Mononuclear cell (primary cell): ENCODE data around the gene NUDT3. TPM values are rescaled to one million over a fixed set of nuclear protein-coding genes. Genes with fewer than 3 reads are reported as not detected.
"Not testable (repeated sequence)": the region's sequence is repeated elsewhere in the genome, so short reads cannot be mapped to it uniquely, and the experiment has no call there.

Experiments
- H3K27me3 ChIP-seq: 2 replicates; pipeline ENCODE4 v1.6.0; 2011; ENCODE audit warnings: low read length, control low read depth; ENCODE audit not compliant: insufficient read depth
- H3K4me1 ChIP-seq: 2 replicates; pipeline ENCODE4 v1.5.1; 2011; ENCODE audit warnings: mild to moderate bottlenecking, low read length, control low read depth; ENCODE audit not compliant: insufficient read depth
- H3K4me3 ChIP-seq: 2 replicates; pipeline ENCODE4 v1.5.1; 2011; ENCODE audit warnings: mild to moderate bottlenecking, low read length, moderate library complexity
- H3K9me3 ChIP-seq: 2 replicates; pipeline ENCODE4 v1.5.1; 2011; ENCODE audit warnings: low read depth, mild to moderate bottlenecking, control low read depth, low read length
- total RNA-seq: library from RNA; depleted of rRNA; stranded (reverse); fragments of >200 nt; gene quantifications from one replicate; pipeline ENCODE4 v1.2.3, GENCODE V29; 2012

The NUDT3 gene
- total RNA-seq, 1 donor: 23.8 TPM

- H3K4me3 ChIP-seq, H3K27me3 ChIP-seq, H3K9me3 ChIP-seq: not testable (repeated sequence)
- peaks cover 32% of the 10 kb centered on the region for H3K4me1 ChIP-seq
Measured at GRCh38 chr6:34365781-34366638, 26.5 kb downstream of the NUDT3 start.

- H3K27me3 ChIP-seq, H3K4me3 ChIP-seq, H3K9me3 ChIP-seq: not testable (repeated sequence)
- H3K4me1 ChIP-seq: peaks cover 14% of the 10 kb centered on the region
Measured at GRCh38 chr6:34363681-34364075, 28.8 kb downstream of the NUDT3 start.

- peaks cover 14% of the 10 kb centered on the region for H3K4me1 ChIP-seq
- H3K4me3 ChIP-seq: no peak overlapping the region
Measured at GRCh38 chr6:34362909-34363680, 29.4 kb downstream of the NUDT3 start.

GRCh38 chr6:34362176-34362575, 30.3 kb downstream of the NUDT3 start:
- peaks cover 14% of the 10 kb centered on the region for H3K4me1 ChIP-seq
- H3K4me3 ChIP-seq: no peak overlapping the region
- H3K9me3 ChIP-seq: no peaks in the 10 kb centered on the region
- H3K27me3 ChIP-seq: no peaks in the 10 kb centered on the region

More at GRCh38 chr6:34362909-34363680, 29.4 kb downstream of the NUDT3 start:
- Histone ChIP-seq H3K9me3 (no peaks in the 10 kb centered on the region), H3K27me3 (no peaks in the 10 kb centered on the region)

- Histone ChIP-seq H3K4me1 (peaks cover 14% of the 10 kb centered on the region), H3K27me3 (no peaks in the 10 kb centered on the region), H3K9me3 (no peaks in the 10 kb centered on the region), H3K4me3 (no peak overlapping the region)
Measured at GRCh38 chr6:34360556-34360955, 31.9 kb downstream of the NUDT3 start.

- Histone ChIP-seq H3K4me3 (no peak overlapping the region), H3K4me1 (peaks cover 14% of the 10 kb centered on the region), H3K9me3 (no peaks in the 10 kb centered on the region), H3K27me3 (no peaks in the 10 kb centered on the region)
Measured at GRCh38 chr6:34359418-34360158, 32.9 kb downstream of the NUDT3 start.

GRCh38 chr6:34358389-34358905, 34.0 kb downstream of the NUDT3 start:
- Histone ChIP-seq H3K4me1 (peaks cover 10% of the 10 kb centered on the region), H3K27me3 (no peaks in the 10 kb centered on the region), H3K4me3 (no peak overlapping the region), H3K9me3 (no peaks in the 10 kb centered on the region)

GRCh38 chr6:34357937-34358336, 34.5 kb downstream of the NUDT3 start:
- Histone ChIP-seq H3K9me3 (no peaks in the 10 kb centered on the region), H3K27me3 (no peaks in the 10 kb centered on the region), H3K4me3 (no peak overlapping the region), H3K4me1 (peaks cover 5% of the 10 kb centered on the region)

- no peak overlapping the region for H3K4me3 ChIP-seq
- H3K4me1 ChIP-seq: peaks cover 6% of the 10 kb centered on the region
- no peaks in the 10 kb centered on the region for H3K9me3 ChIP-seq
- no peaks in the 10 kb centered on the region for H3K27me3 ChIP-seq
Measured at GRCh38 chr6:34355889-34356288, 36.6 kb downstream of the NUDT3 start.

GRCh38 chr6:34354230-34354629, 38.2 kb downstream of the NUDT3 start:
- H3K27me3 ChIP-seq, H3K4me3 ChIP-seq, H3K9me3 ChIP-seq: not testable (repeated sequence)
- H3K4me1 ChIP-seq: peaks cover 19% of the 10 kb centered on the region

GRCh38 chr6:34353530-34353929, 38.9 kb downstream of the NUDT3 start:
- H3K9me3 ChIP-seq, H3K27me3 ChIP-seq, H3K4me3 ChIP-seq: not testable (repeated sequence)
- H3K4me1 ChIP-seq: peaks cover 19% of the 10 kb centered on the region

- no peaks in the 10 kb centered on the region for H3K27me3 ChIP-seq
- no peak overlapping the region for H3K4me3 ChIP-seq
- H3K9me3 ChIP-seq: no peaks in the 10 kb centered on the region
- H3K4me1 ChIP-seq: peaks cover 19% of the 10 kb centered on the region
Measured at GRCh38 chr6:34352305-34352937, 40.0 kb downstream of the NUDT3 start.

GRCh38 chr6:34350934-34351217, 41.6 kb downstream of the NUDT3 start:
- Histone ChIP-seq H3K4me3 (no peak overlapping the region), H3K9me3 (no peaks in the 10 kb centered on the region), H3K4me1 (peaks cover 27% of the 10 kb centered on the region), H3K27me3 (no peaks in the 10 kb centered on the region)

GRCh38 chr6:34350137-34350933, 42.1 kb downstream of the NUDT3 start:
- H3K4me1 ChIP-seq: peaks cover 30% of the 10 kb centered on the region
- no peaks in the 10 kb centered on the region for H3K27me3 ChIP-seq
- H3K4me3 ChIP-seq: no peak overlapping the region
- H3K9me3 ChIP-seq: no peaks in the 10 kb centered on the region
